ENCODE data around the gene DDX46. TPM values are rescaled to one million over a fixed set of nuclear protein-coding genes. Genes with fewer than 3 reads are reported as not detected.

Gene DDX46
- total and polyA plus RNA-seq, 2 of the 8 experiments (the other 6 are each of a cell fraction or from before 2014, with no cell fraction given) = 22.6 to 110 TPM

GRCh38 chr5:134758504-134759341, at the start of gene DDX46 (continued):
- TF ChIP-seq CHD7 (IDR thresholded peaks at IDR 0.05; ENCODE audit: insufficient replicate concordance, low read length) (no peak), BACH1 (IDR thresholded peaks at IDR 0.05; ENCODE audit: low read length) (no peak), KDM4A (IDR thresholded peaks at IDR 0.05; ENCODE audit: low read depth, low read length, severe bottlenecking) (peak; percentile 80), CBX5 (IDR thresholded peaks at IDR 0.05; ENCODE audit: low read depth, low read length) (no peak), BRCA1 (IDR thresholded peaks at IDR 0.05; ENCODE audit: low read depth, low read length) (no peak), CREB1 (IDR thresholded peaks at IDR 0.05) (peak; percentile 75)
